DMS53 (cell line): ENCODE results near the gene STXBP6.
"Not testable (repeated sequence)": the region's sequence is repeated elsewhere in the genome, so short reads cannot be mapped to it uniquely, and the experiment has no call there.

ENCODE experiments used
- DNase-seq: peaks from one replicate; lab custom pipeline; 2025; lab: John Stamatoyannopoulos, UW

The STXBP6 gene

DNA sequence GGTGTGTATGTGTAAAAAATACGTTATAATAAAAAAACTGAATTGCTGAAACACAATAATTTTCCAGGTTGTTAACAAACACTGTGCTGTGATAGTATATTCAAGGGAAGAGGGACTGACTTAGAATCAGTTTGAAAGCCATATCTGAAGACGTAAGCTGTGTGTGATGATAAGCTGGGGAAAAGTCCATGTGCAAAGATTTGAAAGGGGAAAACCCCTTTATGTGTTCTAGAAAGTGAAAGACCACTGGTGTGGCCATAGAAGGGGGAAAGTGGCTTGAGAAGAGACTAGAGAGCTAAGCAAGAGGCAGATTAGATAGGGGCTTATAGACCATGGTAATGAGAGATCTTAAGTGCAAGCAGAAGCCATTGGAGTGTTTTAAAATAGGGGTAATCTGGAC is 220.1 kb downstream of the STXBP6 start:
- no peak for DNase-seq

DNA sequence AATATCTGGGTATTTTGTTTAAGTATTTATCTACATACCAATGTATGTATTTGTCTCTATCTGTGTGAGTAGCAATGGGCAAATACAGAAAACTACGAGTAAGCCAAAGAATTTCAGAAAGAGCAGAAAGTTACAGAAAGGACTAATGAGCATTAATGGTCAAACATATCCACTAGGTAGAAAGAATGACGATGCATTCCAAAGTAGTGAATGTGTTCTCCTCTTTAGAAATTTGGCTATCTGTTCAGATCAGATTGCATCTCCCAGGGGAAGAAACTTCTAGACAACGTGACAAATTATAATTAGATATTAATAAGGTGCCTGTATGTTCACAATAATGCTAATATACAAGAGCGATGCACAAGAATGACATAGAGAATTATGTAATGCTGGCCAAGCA is 221.5 kb downstream of the STXBP6 start:
- DNase-seq: no peak

DNA sequence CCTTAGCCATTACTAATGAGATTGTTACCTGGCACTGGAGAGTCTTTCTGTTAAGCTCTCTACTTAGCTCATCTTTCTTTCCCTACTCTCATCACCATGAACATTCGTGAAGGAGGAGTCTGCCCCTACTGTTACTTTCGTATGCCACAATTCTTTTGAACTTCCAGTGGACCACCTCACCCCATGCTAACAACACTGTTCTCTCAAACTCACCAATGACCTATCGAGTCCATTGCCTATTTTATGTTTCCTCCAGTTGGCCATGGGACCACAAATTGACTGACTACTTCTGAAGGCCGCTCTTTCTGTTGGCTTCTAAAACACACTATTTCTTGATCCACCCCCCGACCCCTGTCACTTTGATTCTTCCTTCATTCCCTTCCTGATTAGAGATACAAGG is 223.6 kb downstream of the STXBP6 start:
- no peak for DNase-seq

DNA sequence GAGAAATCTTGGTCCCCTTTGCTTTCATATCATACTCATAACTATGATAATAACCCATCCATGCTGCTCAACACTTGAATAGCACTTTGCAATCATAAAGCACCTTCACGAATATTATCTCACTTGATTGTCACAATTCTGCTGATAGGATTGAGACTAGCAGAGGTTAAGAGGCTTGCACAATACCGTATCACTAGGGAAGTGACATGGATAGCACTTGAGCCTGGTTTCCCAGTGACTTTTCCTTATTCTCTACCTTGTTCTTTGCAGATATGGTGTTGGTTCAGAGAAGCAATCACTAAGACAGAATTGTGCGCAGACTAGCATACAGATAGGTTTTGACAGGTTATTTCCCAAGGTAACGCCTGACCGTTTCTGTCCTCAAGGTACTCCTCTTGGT is 229.3 kb downstream of the STXBP6 start:
- no peak for DNase-seq

DNA sequence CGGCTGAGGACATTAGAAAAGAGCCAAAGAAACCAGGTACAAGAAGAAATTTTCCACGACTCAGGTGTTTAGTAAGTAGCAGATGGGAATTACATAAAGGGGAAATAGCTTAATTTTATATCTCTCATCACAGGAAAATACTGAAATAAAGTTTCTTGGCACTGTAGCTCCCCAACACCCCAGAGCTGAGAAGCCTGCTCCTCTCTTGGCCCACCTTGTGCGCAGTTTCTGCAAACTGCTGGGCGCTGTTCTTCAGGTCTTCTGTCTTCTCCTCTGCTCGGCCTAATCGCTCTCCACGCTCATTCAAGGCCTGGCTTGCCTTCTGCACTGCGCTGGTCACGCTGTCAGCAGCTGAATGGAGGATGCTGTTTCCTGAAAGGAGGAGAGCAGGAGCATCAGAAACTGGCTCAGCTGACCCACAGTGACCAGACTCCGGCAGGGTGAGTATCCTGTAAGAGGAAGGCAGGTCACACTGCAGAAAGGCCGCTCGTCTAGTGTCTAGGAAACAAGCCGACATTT is 231.1 kb downstream of the STXBP6 start:
- no peak for DNase-seq

DNA sequence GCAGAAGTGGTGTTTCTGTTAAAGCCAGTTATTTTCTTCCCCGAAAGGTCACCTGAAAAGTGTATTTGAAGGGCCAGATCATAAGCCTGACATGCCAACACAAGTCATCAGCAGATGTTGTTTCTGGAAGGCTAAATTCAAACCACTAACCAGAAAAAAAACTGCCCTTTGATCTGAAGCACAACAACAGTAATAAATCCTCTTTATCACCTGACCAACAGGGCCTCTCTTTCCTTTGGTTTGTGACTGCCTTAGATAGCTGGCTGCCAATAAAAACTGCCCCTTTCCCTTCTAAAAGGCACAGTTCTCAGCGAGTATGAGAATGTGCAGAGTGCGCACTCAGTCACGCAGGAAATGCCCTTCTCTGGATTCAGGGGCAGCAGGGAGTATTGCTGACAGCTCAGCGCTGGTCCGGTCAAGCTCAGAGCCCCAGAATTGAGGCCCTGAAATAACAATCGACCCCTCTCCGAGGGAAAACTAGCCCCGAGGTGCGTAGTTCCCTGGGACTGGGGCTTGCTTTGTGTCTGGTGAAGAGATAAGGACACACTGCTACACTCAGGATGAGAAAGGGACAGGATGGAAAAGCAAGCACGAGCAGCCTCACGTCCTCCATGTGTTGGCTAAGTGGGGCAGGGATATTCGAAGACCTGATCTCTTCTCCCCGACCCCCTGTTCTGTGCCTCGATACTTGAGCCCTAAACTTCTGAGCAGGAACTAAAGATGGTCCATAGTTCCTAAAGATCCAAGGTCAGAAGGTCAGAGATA is 231.7 kb downstream of the STXBP6 start:
- DNase-seq: no peak

DNA sequence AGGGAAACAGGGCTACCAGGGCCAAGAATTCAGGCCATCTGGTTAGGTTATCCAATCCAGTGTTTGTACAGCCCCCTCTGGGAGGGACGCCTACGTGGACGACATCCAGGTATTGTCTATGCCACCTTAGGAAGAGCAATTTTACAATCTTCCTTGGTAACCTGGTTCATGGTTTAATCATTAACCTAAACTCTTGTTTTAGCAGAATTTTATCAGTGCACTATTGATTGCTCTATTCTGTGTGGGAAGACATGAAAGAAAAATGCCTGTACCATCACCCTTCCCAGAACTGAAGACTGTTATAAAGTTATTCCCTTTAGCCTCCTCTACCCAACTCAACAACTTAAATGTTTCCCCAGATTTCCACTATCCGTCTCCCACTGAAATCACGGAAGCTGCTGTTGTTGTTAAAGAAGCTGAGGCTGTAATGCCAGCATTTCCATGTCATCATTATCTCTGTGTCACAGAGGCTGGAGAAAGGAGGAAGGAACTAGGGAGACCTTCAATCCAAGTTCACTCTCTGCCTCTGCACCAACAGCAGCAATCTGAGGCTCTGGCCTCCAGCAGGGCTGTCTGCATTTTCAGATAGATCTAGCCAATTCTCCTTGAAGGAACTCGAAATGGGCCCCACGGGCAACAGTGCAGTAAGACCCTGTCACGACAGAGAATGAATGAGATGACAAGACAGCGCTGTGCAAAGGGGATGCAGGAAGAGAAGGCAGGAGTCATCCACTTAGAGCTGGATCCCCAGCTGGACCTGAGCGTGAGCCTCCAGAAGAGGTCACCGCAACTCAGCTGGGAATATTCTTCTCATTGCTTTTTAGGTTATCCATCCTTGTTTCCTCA is 232.5 kb downstream of the STXBP6 start:
- peak; percentile 62 for DNase-seq

DNA sequence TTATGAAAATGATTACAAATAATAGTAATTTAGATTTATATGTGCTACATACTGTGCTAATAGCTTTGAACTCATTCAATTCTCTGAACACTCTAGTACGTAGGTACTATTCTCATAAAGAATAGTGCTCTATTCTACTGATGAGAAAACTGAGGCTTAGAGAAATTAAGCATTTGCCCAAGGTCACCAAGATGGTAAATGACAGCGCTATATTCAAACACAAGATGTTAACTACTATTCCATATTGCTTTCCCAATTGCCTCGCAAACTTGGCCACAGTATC is 233.1 kb downstream of the STXBP6 start:
- DNase-seq: no peak

DNA sequence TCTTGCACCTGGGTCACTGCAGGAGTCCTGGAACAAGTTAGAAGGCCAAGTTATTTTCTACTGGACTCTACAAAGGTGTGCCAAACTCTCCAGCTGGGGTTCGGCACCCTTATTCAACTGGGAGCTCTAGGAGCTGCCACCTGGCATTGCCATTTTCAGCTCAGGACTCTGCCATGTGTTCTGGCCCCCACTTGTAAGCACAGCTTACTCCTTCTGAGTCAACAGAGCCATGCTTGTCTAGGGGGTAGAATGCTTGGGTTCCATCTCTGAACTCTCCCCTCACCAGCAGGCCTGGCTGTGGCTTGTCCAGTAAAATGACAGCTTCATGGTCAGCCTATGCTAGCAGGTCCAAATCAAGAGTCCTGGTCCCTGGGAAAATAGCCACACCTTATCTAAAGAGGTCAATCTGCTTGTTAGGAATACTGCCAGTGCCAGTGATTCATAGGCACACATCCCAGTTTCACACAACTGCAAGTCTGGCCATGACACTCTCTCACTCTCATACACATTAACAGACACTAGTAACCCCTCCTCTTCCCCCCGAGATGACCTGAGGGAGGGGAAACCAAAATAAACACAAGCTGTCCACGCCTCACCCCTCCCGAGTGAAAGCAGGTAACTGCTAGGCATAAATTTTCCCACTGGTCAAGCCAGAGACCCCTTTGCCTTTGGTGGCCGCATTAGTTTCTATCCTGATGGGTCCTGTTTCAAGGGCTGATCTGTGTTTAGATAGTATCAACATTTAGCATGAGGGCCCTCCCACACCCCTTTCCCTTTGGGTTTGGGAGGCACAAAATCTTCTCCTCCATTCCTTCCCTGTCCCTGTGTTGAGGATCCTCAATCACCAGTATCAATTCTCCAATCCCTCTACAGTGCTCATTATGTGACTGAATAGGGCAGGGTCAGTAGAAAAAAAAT is 233.7 kb downstream of the STXBP6 start:
- DNase-seq: no peak

DNA sequence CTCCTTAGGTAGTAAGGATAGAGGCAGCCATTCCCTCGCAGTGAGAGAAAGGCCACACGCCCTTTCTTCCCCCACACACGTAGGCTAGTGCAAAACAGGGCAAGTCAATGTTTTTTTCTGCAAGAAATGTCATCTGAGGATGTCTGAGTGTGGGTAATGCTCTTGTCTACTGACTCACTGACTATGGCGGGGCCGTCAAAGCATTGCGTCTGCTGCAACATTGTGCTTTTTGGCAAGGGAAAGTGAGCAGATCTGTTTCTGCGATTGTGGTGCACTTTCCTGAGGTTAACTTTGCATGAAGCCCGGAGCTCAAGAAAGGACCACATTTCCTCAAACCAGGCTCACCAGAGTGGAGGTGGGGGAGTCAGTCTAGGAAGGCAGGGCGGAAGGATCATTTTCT is 234.4 kb downstream of the STXBP6 start:
- no peak for DNase-seq

DNA sequence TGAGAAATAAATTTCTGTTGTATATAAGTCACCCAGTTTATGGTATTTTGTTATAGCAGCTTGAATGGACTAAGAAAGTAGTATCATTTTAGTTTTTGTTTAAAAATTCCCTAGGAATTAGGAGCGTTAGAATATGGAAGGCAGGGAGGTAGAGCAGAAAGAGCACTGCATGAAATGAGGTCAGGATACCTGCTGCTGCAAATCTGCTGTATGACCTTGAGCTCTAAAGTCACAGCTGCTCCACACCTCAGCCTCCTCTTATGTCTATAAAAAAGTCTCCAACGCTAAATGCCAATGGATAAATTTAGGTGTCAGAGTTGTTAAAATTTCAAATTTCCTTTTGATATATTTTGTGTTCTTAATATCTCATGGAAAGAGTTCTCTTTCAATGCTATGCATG is 235.0 kb downstream of the STXBP6 start:
- DNase-seq: no peak

DNA sequence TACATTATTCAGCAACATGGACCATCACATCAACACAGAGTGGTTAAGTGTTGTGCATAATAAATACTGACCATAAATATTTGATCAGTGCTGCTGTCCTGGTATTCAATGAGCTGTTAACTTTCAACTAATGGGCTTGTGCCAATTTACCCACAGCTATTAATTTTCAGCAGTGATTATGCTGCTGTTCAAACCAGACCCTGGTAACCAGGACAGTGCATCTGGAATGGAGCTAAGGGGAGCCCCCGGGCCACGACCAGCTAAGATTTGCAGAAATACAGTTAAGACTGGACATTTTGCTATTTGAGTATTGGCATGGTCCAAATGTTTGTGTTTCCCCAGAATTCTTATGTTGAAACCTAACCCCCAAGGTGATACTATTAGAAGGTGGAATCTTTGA is 235.6 kb downstream of the STXBP6 start:
- no peak for DNase-seq

DNA sequence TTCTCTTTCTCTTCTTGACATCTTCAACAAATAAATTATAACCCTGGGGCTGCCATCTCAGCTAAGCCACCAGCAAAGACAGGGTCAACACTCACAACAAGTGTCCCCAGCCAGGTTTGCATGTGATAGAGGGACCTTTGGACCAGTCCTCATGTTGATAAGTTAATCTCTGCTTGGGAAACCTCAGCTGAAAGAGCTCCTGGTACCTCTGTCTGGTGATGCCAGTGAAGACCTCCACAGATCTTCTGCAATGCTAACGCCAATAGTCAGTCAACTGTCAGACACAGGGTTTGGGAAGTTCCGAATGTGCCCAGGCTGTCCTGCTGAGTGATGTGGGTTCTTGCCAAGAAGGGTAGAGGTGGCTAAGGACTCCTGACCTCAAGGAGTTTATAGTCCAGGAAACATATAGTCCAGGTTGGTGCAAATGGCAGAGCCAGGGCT is 236.1 kb downstream of the STXBP6 start:
- no peak for DNase-seq

DNA sequence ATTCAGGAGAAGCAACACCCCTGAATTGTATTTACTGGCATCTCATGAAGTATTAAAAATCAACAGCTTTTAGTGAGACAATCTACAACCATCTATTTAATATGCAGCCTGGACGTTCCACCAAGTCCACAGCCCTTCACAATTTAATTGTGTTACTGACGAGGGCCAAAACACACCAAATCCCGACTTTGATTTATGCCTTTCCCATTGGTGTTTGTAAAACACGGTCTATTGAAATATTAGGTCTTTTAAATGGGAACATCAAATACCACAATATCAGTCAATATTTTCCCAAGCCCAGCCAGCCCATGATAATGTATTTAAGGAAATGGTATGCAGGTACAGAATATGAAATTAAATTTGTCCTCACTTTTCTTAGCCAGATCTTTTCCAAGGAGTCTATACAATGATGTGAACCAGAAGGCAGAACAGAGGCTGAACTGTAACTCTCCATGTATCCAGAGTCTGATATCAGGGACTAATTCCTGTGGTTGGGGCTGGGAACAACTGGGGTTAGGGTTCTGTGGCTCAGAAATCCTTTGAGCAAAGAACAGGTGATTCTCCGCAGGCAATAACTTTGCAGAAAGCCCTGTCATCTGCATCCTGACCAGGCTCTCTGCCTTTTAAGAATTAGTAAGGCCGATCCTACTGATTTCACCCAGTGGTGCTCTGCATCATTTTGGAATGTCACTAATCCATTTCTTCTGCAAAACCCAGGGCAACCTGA is 236.7 kb downstream of the STXBP6 start:
- DNase-seq: no peak

DNA sequence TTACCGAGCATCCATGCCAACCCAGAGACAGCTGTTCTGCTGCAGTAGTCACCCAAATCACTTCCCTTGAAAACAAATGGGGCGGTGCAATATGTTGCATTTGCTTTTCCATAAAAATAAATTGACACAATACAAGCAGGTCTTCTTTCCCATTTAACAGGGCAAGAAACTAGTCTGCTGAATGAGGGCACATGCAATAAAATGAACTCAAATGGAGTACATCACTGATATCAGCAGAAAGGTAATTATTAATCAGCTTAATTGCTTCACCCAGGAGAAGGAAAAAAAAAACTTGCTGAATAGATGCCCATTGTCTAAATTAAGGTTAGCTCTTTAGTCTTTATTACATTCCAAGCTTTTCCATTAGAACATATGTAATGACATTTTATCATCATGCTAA is 240.8 kb downstream of the STXBP6 start:
- no peak for DNase-seq

DNA sequence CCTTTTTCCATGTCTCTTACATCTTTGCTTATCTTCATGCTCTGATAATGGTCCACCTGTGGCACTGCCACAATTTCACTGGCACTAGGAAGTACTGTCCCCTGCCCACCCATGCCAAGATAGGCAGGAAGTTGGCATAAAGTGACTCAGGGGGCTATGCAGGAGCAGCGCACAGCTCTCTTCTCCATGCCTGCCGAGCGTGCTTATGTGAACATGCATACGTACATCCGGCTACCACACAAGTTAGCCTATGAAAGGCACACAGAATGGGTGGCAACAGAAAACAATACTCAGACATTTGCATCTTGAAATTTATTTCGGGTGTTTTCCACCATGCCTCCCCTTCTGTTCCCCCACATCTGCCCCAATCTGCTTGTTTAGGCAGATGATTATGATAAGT is 241.5 kb downstream of the STXBP6 start:
- DNase-seq: no peak

DNA sequence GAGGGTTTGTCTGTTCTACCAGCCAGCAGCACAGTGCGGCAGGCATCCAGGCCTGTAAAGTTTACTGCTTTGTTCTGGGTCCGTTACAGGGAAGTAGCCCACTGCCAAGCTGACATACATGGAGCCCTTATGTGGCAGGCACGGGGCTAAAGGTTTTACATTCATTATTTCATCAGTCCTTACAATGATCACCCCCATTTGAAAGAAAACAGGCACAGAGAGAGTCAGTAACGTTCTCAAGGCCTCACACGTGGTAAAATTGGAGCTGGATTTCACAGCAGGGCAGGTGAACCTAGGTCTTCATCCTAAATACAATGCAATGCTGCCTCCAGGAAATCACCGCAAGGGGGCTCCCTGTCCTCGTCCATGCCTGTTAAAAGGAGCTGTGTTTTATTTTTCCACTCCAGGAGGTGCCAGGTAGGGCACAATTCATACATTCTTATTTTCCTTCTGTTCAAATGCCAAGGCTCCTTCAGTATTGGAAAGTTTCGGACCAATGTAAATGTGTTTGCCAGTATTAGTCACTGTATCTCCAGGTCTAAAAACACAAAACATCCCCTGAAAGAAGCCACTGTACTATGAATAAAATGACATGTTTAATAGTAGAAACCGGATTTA is 243.8 kb downstream of the STXBP6 start:
- peak; percentile 82 for DNase-seq

DNA sequence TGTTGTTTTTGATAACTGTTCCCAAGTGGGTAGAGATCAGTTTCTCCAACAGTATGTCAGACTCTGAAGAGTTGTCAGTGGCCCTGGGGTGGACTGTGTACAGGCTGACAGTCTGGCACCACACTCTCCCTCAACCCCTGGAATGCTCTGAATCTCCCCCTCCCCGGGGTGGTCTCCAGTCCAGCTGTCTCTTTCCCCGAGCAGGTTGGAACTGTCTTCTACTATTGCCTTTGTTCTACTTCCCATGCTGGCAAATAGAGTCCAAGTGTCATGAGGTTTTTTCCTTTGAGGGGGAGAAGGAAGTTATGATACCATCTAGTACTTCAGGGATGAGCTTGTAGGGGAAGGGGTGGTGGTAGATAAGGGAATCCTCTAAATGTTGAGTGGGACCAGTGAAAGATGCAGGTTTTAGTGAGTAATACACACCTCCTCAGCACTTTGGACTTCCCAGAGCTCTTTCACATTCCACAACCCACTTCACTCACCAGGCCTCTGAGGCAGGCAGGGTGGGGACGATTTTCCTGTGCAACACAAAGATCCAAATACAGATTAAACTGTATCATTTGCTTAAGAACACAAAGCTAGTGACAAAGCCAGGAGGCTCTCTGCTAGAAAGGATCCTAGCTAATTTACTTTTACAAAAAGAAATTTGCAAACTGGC is 245.3 kb downstream of the STXBP6 start:
- no peak for DNase-seq

DNA sequence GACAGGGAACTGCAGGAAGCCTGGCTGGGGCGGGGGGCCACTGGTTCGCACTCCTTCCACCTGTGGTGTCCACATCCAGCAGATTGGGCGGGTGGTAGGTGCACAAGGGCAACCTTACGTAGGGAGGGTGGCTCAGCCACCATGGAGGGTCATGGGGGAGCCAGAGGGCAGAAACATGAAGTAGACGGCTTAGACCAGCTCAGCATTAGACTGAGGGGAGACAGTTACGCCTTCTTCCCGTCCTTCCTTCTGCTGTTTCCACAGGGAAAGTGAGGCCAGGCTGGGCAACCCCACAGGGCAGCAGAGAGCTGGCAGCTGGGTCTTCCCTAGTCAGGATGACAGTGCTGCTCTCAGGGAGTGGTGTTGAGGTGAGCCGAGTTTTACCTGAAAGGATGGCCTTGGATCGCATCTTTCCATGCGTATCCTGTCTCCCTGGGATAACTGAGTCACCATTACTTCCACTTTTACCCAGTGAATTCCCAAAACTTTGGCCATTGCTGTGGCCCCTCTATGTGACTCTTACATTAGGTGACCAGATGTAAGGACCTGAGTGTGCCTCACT is 245.9 kb downstream of the STXBP6 start:
- DNase-seq: no peak

DNA sequence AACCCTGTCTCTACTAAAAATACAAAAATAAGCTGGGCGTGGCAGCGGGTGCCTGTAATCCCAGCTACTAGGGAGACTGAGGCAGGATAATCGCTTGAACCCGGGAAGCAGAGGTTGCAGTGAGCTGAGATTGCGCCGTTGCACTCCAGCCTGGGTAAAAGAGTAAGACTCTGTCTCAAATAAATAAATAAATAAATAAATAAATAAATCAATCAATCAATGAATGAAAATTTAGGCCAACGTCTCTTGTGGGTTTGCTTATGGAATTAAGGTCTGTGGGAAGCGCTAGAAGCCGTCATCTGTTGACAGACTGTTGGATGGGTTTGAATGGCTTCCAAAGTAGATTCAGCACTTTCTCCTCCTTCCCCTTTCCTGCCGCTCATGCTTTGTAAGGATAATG is 246.5 kb downstream of the STXBP6 start:
- not testable (repeated sequence) for DNase-seq
